Activated CD8-positive, alpha-beta T cell treated with anti-CD3 and anti-CD28 coated beads for 36 hours (primary cell): ENCODE data around the gene RAX2. TPM values are rescaled to one million over a fixed set of nuclear protein-coding genes. Genes with fewer than 3 reads are reported as not detected.

Experiments
- ATAC-seq: fragments of 200-7000 bp; cut with Tn5 transposase; one replicate; pipeline ENCODE4 v1.10.0; 2021; ENCODE audit warnings: mild to moderate bottlenecking, moderate library complexity
- CTCF ChIA-PET: fragments of 350-600 bp; sonication (Branson Sonifier 250); formaldehyde crosslinking; loops from one replicate; lab custom pipeline; 2021; ENCODE audit warnings: antibody characterized with exemption; lab: Charles Lee
- POLR2A ChIA-PET: fragments of 350-600 bp; sonication (Branson Sonifier 250); formaldehyde crosslinking; loops from one replicate; lab custom pipeline; 2021; ENCODE audit warnings: antibody characterized with exemption; lab: Charles Lee
- DNase-seq: peaks from one replicate; pipeline ENCODE4 v3.0.0-alpha.2; 2020
- H3K27ac Mint-ChIP-seq: one replicate; pipeline ENCODE4 v1.8.0; 2021; ENCODE audit warnings: mild to moderate bottlenecking, mixed read lengths
- H3K27me3 Mint-ChIP-seq: one replicate; pipeline ENCODE4 v1.8.0; 2021; ENCODE audit warnings: mixed read lengths
- H3K36me3 Mint-ChIP-seq: one replicate; pipeline ENCODE4 v1.8.0; 2021; ENCODE audit warnings: low read depth, mixed read lengths
- H3K4me1 Mint-ChIP-seq: one replicate; pipeline ENCODE4 v1.8.0; 2021; ENCODE audit warnings: low read depth, mixed read lengths
- H3K4me3 Mint-ChIP-seq: one replicate; pipeline ENCODE4 v1.8.0; 2021; ENCODE audit warnings: mild to moderate bottlenecking, moderate library complexity, mixed read lengths
- H3K9me3 Mint-ChIP-seq: one replicate; pipeline ENCODE4 v1.8.0; 2021; ENCODE audit warnings: mixed read lengths
- CTCF ChIP-seq: fragments of 200-600 bp; IDR thresholded peaks from one replicate; pipeline ENCODE4 v1.8.0; 2022; ENCODE audit warnings: antibody characterized with exemption, mild to moderate bottlenecking
- intact Hi-C: fragments of 100-400 bp; cut with micrococcal nuclease; formaldehyde crosslinking; loops from one replicate; pipeline ENCODE4 v1.10.0; 2022
- total RNA-seq, 2 experiments: library from RNA; stranded (reverse); gene quantifications; one replicate each; pipeline ENCODE4 v1.2.3, GENCODE V29; 2021

RAX2 gene
- total RNA-seq, 2 experiments from 2014 or later = not detected

- Mint-ChIP-seq H3K4me3 (no peak overlapping the region), H3K27ac (no peak overlapping the region), H3K9me3 (peaks cover 17% of the 10 kb centered on the region), H3K4me1 (peaks cover 7% of the 10 kb centered on the region), H3K36me3 (peaks cover 37% of the 10 kb centered on the region), H3K27me3 (no peaks in the 10 kb centered on the region)
- ChIA-PET CTCF (interaction anchor here (1.2 to 3.4 kb wide), 5 partner anchors 11 to 87 kb away, joined by 3 to 15 read pairs (median 12); partner anchors contain the start of genes APBA3, MRPL54 and RAX2), POLR2A (interaction anchor here (1.0 to 3.1 kb wide), 3 partner anchors 8 to 29 kb away, joined by 3 to 15 read pairs (median 7); no protein-coding TSS in a partner anchor)
- ATAC-seq = no peak
- intact Hi-C loops = loop anchor here (5.0 kb wide), 1 partner anchor 39 kb away; no protein-coding TSS in a partner anchor
- no peak for TF ChIP-seq CTCF
- no peak for DNase-seq
Measured at GRCh38 chr19:3782903-3783302, 10.9 kb upstream of the RAX2 start.

GRCh38 chr19:3782330-3782729 is 10.3 kb upstream of the RAX2 start:
- Mint-ChIP-seq H3K9me3 (peaks cover 17% of the 10 kb centered on the region), H3K4me1 (peaks cover 7% of the 10 kb centered on the region), H3K4me3 (no peak overlapping the region), H3K27me3 (no peaks in the 10 kb centered on the region), H3K27ac (no peak overlapping the region), H3K36me3 (peaks cover 37% of the 10 kb centered on the region)
- TF ChIP-seq CTCF = no peak
- intact Hi-C loops = loop anchor here (5.0 kb wide), 1 partner anchor 40 kb away; no protein-coding TSS in a partner anchor
- no peak for DNase-seq
- no peak for ATAC-seq
- CTCF ChIA-PET = interaction anchor here (1.2 to 3.4 kb wide), 3 partner anchors 20 to 87 kb away, joined by 3 to 15 read pairs (median 12); partner anchors contain the start of genes APBA3 and MRPL54
- POLR2A ChIA-PET = interaction anchor here (1.0 to 3.1 kb wide), 4 partner anchors 8 to 30 kb away, joined by 3 to 15 read pairs (median 4); no protein-coding TSS in a partner anchor

- Mint-ChIP-seq H3K4me1 (peaks cover 6% of the 10 kb centered on the region), H3K27me3 (no peaks in the 10 kb centered on the region), H3K9me3 (peaks cover 17% of the 10 kb centered on the region), H3K4me3 (no peak overlapping the region), H3K36me3 (peaks cover 37% of the 10 kb centered on the region), H3K27ac (no peak overlapping the region)
- ATAC-seq (no peak), DNase-seq (no peak)
- CTCF ChIA-PET = interaction anchor here (1.2 to 2.9 kb wide), 2 partner anchors 19 kb away, joined by 3 to 15 read pairs; partner anchors contain the start of genes APBA3 and MRPL54
- TF ChIP-seq CTCF = no peak
- intact Hi-C loops = loop anchor here (5.0 kb wide), 1 partner anchor 41 kb away; no protein-coding TSS in a partner anchor
- POLR2A ChIA-PET = interaction anchor here (1.1 to 1.5 kb wide), 3 partner anchors 9 to 31 kb away, joined by 3 to 5 read pairs (median 4); no protein-coding TSS in a partner anchor
Measured at GRCh38 chr19:3781603-3782002, 9.6 kb upstream of the RAX2 start.

GRCh38 chr19:3780786-3781304 is 8.8 kb upstream of the RAX2 start:
- no peaks in the 10 kb centered on the region for H3K27me3 Mint-ChIP-seq
- H3K27ac Mint-ChIP-seq = no peak overlapping the region
- CTCF ChIA-PET = interaction anchor here (0.8 to 1.5 kb wide), 3 partner anchors 18 to 68 kb away, joined by 3 to 6 read pairs (median 3); partner anchors contain the start of gene MRPL54
- H3K9me3 Mint-ChIP-seq = peaks cover 17% of the 10 kb centered on the region
- peaks cover 5% of the 10 kb centered on the region for H3K4me1 Mint-ChIP-seq
- no peak overlapping the region for H3K4me3 Mint-ChIP-seq
- DNase-seq (no peak), ATAC-seq (no peak)
- POLR2A ChIA-PET = interaction anchor here (1.5 kb wide), 3 partner anchors 10 to 17 kb away, joined by 3 to 5 read pairs (median 4); no protein-coding TSS in a partner anchor
- intact Hi-C loops = loop anchor here (5.0 kb wide), 1 partner anchor 41 kb away; no protein-coding TSS in a partner anchor
- no peak for TF ChIP-seq CTCF
- H3K36me3 Mint-ChIP-seq = peaks cover 39% of the 10 kb centered on the region
